Glomerular endothelial cell (primary cell): ENCODE data around the gene HOXA5. TPM values are rescaled to one million over a fixed set of nuclear protein-coding genes. Genes with fewer than 3 reads are reported as not detected.

Experiments
- DNase-seq: peaks from one replicate; pipeline ENCODE4 v3.0.0-alpha.2; 2011; ENCODE audit warnings: low read depth, low spot score; ENCODE audit errors: extremely low read depth
- total RNA-seq: library from RNA; depleted of rRNA; stranded (reverse); fragments of >200 nt; gene quantifications from 2 replicates; pipeline ENCODE4 v1.2.3, GENCODE V29; 2015

HOXA5 gene
- total RNA-seq, 1 donor from 2014 or later, result 34.5 TPM

GRCh38 chr7:27139334-27140125 is 4.0 kb downstream of the HOXA5 start:
- DNase-seq, result no peak

DNA sequence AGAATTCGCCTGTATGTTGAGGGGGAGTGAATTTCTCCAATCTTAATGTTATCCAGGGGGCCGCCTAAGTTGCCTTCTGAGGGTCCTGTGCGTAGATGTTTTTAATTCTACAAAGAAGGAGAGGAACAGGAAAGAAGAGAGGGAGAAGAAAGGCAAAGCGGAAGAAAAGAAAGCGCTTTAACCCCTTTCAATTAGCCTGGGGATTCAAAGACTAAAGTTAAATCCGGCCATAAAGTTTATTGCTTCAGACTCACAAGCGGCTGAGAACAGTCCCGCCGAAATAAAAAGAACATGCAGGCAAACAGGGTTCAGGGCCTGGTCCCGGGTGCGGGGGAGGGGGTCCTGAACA is 4.5 kb downstream of the HOXA5 start:
- no peak for DNase-seq

DNA sequence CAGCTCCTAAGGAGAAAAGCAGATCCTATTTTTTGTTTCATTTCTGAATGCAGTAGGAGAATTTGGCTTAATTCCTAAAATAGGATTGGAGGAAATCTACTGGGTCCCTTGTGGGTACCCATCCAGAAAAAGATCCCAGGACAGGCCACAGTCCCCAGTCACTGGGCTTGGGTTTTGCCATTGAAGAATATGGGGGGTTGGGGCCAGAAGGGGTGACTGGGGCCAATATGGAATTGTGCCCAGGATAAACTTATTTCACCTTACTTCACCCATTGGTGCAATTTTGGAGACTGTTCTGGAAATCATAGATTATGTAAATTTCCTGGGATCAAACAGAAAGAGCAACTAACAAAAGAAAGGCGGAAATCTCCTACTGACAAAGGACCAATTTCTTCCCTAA is 5.0 kb downstream of the HOXA5 start:
- DNase-seq, result no peak

DNA sequence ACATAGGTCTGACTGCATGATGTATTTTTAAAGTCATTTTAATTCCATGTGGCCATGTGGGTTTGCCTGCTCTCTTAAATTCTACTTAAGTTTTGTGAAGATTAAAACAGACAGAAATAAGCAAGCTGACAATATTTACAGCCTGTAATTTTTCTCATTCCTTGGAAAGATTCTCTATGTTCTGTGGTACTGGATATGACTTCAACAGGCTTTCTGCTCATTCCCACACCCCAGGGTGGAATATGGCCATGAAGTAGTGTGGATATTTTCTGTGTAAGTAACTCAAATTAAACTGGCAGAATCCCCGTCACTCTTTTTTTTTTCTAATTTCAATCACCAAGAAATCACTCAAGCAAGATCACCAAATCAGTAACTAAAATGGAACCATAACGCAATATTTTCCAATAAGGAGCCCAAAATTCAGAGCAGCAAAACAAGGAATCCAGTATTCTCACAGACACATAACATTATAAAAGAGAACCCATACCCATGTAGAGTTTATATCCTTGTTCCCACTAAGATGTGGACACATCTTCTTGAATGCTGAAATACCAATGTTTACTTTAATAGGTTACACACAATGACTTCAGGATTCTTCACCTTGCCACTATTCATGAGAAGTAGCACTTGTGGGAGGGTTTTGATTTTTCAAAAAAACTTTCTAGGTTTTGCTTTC is 5.7 kb downstream of the HOXA5 start:
- DNase-seq, result no peak

DNA sequence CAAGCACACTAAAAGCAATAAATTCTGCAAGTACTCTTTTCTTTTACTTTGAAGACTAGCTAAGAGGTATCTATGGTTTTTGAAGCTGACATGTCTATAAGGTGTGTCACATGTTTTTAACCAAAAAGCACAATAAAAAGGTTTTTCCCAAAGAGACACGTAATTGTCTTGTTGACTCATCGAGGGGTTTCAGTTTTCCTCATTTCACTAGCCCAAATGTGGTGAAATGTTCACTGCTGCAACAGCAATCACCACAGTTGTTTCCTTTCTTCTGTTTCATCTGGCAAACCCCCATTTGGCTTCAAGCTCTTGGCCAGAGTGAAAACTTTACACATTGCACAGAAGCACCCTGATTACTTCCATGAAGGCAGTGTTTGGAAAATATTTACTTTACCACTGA is 9.1 kb downstream of the HOXA5 start:
- no peak for DNase-seq

- DNase-seq, result no peak
Observed at GRCh38 chr7:27133409-27134231, 9.9 kb downstream of the HOXA5 start.

GRCh38 chr7:27132978-27133377 is 10.5 kb downstream of the HOXA5 start:
- no peak for DNase-seq

DNA sequence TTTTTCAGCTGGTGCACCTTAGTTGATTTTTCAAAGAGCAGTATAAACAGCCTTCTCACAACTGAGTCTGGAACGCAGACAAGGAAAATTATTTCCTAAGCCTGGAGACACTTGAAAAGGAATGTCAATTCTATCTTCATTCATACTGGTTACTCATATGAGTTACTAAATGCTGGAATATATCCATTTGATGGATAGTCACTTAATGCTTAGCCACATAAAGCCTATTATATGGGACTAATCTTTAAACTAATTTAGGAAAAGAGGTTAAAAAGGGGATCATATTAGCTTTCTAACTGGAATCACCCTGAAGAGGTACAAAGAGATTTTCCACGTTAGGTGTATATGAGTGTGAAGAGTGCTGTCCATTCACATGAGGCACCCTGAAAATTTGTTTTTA is 11.3 kb downstream of the HOXA5 start:
- no peak for DNase-seq

DNA sequence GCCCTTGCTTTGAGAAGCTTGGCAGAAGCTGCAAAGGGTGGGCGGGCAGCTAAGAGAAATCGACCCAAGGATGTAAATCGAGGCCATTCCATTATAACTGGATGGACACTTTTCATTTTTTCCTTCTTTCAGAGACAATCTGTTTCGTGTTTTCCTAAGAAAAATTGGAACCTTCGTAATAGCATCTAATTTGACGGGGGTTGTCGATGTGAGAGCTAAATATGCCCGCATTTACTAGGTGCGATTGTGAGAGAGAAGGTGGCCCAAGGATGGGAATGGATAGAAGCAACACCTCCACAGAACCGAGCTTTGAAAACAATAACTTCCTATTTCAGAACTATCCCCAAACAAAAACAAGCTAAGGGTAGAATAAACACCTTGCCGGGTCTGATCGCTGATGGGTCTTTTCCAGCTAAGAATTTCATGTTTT is 12.1 kb downstream of the HOXA5 start:
- no peak for DNase-seq

GRCh38 chr7:27130540-27131389 is 12.7 kb downstream of the HOXA5 start, which contains the start of gene HOXA4:
Gene HOXA4 (minus strand): TSS chr7:27130757. CDS start chr7:27130733, 24 bp downstream.
- DNase-seq, result no peak

- DNase-seq, result no peak
Observed at GRCh38 chr7:27129729-27130539, 13.5 kb downstream of the HOXA5 start.

GRCh38 chr7:27128776-27129728 is 14.4 kb downstream of the HOXA5 start:
- DNase-seq, result no peak

GRCh38 chr7:27128034-27128433 is 15.4 kb downstream of the HOXA5 start:
- no peak for DNase-seq

DNA sequence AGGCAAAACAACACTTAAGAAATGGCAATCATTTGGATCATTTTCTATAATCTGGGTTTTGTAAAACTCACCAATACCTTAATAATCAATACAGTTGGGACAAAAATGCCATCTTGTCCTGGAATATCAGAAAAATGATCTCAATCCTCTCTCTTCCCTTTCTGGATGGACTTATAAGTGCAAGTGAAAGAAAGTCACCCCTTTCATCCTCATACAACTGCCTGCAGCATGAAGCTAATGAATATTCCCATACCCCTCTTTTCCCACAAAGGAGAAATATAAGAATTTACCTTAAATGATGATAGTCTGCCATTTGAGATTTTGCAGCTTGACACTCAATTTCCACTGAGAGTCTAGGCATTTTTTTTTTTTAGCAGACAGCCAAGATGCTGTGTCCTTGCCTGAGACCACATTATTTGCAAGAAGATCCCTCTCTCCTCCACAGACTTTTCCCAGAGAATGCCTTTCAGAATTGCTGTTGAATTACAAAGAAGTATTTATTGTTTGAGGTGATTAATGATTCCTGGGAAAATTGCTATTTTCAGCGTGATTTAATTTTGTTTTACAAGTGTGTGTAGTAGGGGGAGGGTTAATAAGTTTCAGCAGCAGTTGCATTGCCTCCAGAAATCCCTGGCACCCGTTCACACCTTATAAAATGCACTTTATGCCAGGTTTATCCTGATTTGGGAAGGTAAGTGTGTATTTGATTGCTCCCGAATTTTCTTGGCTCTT is 16.7 kb downstream of the HOXA5 start:
- DNase-seq, result no peak

DNA sequence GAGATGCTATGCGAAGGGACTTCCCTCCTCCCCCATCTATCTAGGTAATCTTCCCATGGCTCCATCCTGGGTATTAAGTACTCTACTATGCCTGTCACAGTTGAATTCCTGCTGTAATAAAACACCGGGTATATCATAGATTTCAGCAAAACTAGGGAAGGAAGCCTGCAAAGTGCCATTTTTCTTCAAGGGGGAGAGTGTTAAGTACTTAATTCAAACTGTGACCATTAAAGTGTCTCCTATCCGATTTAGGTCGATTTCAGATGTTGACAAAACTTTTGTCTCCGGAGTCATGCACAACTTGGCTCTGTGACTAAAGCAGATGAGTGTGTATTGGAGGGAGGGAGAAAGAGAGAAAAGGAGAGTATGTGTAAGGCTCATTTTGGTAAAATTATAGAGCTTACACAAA is 17.5 kb downstream of the HOXA5 start:
- no peak for DNase-seq

- DNase-seq, result no peak
Observed at GRCh38 chr7:27124902-27125689, 18.4 kb downstream of the HOXA5 start.
